ENCODE data around the gene ALG3. TPM values are rescaled to one million over a fixed set of nuclear protein-coding genes. Genes with fewer than 3 reads are reported as not detected.
A peak's percentile ranks its signal among the peaks of the same experiment; 100 is the strongest.

ALG3 gene
- total and polyA plus RNA-seq, 11 donors: 10.9 to 68.1 (median 17.0) TPM

DNA sequence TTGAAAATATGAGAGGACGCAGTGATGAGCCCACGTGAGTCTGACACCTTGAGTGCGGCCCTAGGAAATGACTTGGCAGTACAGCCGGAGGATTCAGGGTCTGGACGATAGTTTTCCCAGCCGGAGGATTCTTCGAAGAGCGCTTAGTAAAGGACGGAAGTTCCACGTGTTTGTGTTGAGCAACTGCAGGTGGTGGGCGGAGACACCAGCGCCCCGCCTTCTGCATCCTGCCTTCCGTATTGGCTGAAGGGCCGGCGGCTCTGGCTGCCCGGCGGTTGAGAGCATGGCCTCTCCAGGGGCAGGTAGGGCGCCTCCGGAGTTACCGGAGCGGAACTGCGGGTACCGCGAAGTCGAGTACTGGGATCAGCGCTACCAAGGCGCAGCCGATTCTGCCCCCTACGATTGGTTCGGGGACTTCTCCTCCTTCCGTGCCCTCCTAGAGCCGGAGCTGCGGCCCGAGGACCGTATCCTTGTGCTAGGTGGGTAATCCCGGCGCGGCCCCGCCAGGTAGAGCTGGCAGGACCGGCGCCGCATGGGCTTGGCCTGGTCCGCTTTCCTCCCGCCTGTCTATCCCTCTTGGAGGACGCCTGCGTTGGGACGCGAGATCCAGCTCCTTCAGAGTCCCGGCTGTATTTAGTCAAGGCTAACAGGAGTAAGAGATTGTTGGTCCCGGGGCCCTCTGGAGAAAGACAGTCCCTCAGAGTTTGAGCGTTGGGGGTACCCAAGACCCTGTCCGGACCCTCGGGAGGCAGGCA lies 827 bp upstream of the ALG3 start, which contains the start of gene EEF1AKMT4:
Gene EEF1AKMT4 (plus strand): TSS at position 261 of the 755 bp plus-strand sequence. CDS start 23 bp downstream, at position 284.
- intact Hi-C loops (cut with DNase I): loop anchor here (1.0 to 10.0 kb wide), 20 partner anchors 23 to 367 kb away; partner anchors contain the start of genes ABCC5 (in 4 of the 10), ABCF3 (in 4 of the 10), EIF2B5 (in 3 of the 10) and DVL3 (in 2 of the 10)
- TF ChIP-seq, protein P1, sequence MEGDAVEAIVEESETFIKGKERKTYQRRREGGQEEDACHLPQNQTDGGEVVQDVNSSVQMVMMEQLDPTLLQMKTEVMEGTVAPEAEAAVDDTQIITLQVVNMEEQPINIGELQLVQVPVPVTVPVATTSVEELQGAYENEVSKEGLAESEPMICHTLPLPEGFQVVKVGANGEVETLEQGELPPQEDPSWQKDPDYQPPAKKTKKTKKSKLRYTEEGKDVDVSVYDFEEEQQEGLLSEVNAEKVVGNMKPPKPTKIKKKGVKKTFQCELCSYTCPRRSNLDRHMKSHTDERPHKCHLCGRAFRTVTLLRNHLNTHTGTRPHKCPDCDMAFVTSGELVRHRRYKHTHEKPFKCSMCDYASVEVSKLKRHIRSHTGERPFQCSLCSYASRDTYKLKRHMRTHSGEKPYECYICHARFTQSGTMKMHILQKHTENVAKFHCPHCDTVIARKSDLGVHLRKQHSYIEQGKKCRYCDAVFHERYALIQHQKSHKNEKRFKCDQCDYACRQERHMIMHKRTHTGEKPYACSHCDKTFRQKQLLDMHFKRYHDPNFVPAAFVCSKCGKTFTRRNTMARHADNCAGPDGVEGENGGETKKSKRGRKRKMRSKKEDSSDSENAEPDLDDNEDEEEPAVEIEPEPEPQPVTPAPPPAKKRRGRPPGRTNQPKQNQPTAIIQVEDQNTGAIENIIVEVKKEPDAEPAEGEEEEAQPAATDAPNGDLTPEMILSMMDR (IDR thresholded peaks at IDR 0.05): peak in 10 of 12 donors; percentile 18 to 71 (median 48)
- peak in 1 of 2 donors; percentile 46 for TF ChIP-seq POLR2A (IDR thresholded peaks at IDR 0.05)
- H3K4me3 ChIP-seq: peak within 1 kb of the TSS; percentile 47 to 99 (median 82)
- H3K4me1 ChIP-seq: peaks cover 0 to 22% (median 11%) of the 10 kb centered on the region in 12 donors
- DNase-seq (peak; percentile 94 to 97 (median 96)), ATAC-seq (peak; percentile 98 to 99 (median 99))
- WGBS, 4 donors: 0 to 1% (median 0%) methylated on average over 15 to 54 of the region's 54 CpGs
- H3K27me3 ChIP-seq: no peaks in the 10 kb centered on the region
- H3K27ac ChIP-seq: peak within 1 kb of the TSS in 11 of 12 donors; percentile 70 to 96 (median 82)
- peaks cover 0 to 13% (median 10%) of the 10 kb centered on the region in 9 donors for H3K36me3 ChIP-seq
- H3K9me3 ChIP-seq: no peaks in the 10 kb centered on the region

DNA sequence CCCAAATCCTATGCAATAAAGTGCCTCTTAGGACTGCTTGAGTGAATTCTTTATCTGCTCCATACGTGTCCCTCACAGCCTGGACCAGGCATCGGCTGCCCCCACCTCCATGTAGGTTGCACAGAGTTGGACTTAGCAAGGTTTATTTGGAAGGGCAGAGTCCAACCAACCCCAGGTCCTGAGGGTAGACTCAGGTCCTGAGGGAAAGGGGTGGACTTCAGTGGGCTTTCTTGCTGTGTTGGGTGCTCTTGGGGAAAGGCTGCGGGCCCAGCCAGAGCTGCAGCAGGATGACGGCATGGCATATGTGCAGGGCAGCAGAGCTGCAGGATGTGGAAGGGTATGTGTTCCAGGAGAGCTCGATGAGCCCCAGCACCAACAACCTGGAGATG lies 6.5 kb downstream of the ALG3 start:
- TF ChIP-seq, protein P1 (IDR thresholded peaks at IDR 0.05): no peak
- TF ChIP-seq POLR2A (IDR thresholded peaks at IDR 0.05): no peak
- intact Hi-C loops (cut with DNase I): loop anchor here in 7 of 10 donors (5.0 to 10.0 kb wide), 8 partner anchors 47 to 347 kb away; partner anchors contain the start of genes ABCC5 (in 2 of the 7), ABCF3 (in 1 of the 7) and DVL3 (in 1 of the 7)
- Histone ChIP-seq H3K36me3 (peaks cover 0 to 42% (median 35%) of the 10 kb centered on the region in 9 donors), H3K27me3 (no peaks in the 10 kb centered on the region), H3K4me3 (no peak overlapping the region), H3K4me1 (peaks cover 0 to 9% (median 5%) of the 10 kb centered on the region in 12 donors), H3K27ac (no peak overlapping the region), H3K9me3 (no peaks in the 10 kb centered on the region)
- ATAC-seq (peak in 1 of 4 donors; percentile 6), DNase-seq (no peak)
- WGBS, 4 donors: 83 to 89% (median 86%) methylated on average over 5 of the region's 5 CpGs

DNA sequence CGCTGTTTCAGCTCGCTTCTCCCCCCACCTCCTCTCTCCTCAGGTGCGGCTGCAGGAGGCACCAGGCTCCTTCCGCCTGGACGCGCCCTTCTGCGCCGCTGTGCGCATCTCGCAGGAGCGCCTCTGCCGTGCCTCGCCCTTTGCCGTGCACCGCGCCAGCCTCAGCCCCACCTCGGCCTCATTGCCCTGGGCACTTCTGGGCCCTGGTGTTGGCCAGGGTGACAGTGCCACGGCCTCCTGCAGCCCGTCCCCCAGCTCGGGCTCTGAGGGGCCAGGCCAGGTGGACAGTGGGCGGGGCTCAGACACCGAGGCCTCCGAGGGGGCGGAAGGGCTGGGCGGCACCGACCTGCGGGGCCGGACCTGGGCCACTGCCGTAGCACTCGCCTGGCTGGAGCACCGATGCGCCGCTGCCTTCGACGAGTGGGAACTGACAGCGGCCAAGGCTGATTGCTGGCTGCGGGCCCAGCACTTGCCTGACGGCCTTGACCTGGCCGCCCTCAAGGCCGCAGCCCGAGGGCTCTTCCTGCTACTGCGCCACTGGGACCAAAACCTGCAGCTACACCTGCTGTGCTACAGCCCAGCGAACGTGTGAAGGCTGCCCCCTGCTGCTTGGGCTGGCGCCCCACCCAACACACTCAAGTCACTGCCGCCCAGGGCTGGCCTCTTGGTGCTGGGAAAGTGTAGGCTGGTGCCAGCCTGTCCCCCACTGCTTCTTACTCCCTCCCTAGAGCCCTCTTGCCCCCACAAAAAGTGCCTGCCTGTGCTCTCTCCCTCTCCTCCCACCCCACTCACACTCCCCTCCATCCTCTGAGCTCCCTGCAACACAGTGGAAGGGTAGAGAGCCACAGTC lies 7.1 kb downstream of the ALG3 start:
- 13 to 19% (median 16%) methylated on average over 22 to 46 of the region's 46 CpGs for WGBS, 4 donors
- ATAC-seq (peak; percentile 61 to 77 (median 70)), DNase-seq (peak in 2 of 5 donors; percentile 51 to 65)
- Histone ChIP-seq H3K27ac (no peak overlapping the region), H3K4me1 (peaks cover 0 to 8% (median 5%) of the 10 kb centered on the region in 12 donors), H3K4me3 (no peak overlapping the region), H3K9me3 (no peaks in the 10 kb centered on the region), H3K36me3 (peaks cover 0 to 42% (median 35%) of the 10 kb centered on the region in 9 donors), H3K27me3 (peaks cover 0 to 3% (median 0%) of the 10 kb centered on the region in 9 donors)
- intact Hi-C loops (cut with DNase I): loop anchor here in 7 of 10 donors (5.0 to 10.0 kb wide), 8 partner anchors 47 to 347 kb away; partner anchors contain the start of genes ABCC5 (in 2 of the 7), ABCF3 (in 1 of the 7) and DVL3 (in 1 of the 7)
- TF ChIP-seq, protein P1 (IDR thresholded peaks at IDR 0.05): peak in 11 of 12 donors; percentile 29 to 61 (median 46)
- no peak for TF ChIP-seq POLR2A (IDR thresholded peaks at IDR 0.05)
